NT2/D1 (cell line): ENCODE data around the gene GTSE1.

Source experiments
- SUZ12 ChIP-seq: IDR thresholded peaks from 2 replicates; pipeline ENCODE4 v1.6.1; 2011; ENCODE audit not compliant: insufficient read length, insufficient read depth; ENCODE audit errors: extremely low read depth
- YY1 ChIP-seq: IDR thresholded peaks from 2 replicates; pipeline ENCODE4 v1.6.1; 2011; ENCODE audit not compliant: insufficient read length, insufficient read depth

GRCh38 chr22:46337870-46338269 lies 41.2 kb downstream of the GTSE1 start:
- TF ChIP-seq SUZ12 (no peak), YY1 (no peak)
